ENCODE results near the gene TXNRD1.

DNA sequence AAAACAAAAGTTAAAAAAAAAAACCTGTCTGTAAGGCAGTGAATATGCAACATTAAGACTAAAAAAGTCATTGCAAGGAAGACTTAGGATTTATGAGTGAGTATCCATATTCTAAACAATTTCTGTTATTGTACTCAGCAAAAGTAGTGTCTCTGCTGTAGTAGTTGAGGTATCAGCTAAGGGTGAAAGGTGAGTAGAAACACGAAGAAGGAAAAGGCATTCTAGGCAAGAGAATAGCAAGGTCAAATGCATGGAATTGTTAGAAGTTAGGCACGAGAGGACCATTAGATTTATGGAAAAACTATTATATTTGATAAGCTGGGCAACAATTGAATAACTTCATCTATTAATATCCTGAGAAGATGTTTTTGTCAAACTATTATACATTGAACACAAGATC, 89.8 kb downstream of the TXNRD1 start:
- TF ChIP-seq TAF1 (IDR thresholded peaks at IDR 0.05; ENCODE audit: low read depth, low read length) (no peak), YY1 (IDR thresholded peaks at IDR 0.05; ENCODE audit: low read depth, low read length) (no peak), MAFK (IDR thresholded peaks at IDR 0.05; ENCODE audit: low read depth, low read length) (no peak), SIX5 (IDR thresholded peaks at IDR 0.05; ENCODE audit: low read depth, low read length) (no peak), BACH1 (IDR thresholded peaks at IDR 0.05; ENCODE audit: low read length) (no peak), KDM5A (IDR thresholded peaks at IDR 0.05; ENCODE audit: low read length) (no peak)
- TF ChIP-seq, protein P1, sequence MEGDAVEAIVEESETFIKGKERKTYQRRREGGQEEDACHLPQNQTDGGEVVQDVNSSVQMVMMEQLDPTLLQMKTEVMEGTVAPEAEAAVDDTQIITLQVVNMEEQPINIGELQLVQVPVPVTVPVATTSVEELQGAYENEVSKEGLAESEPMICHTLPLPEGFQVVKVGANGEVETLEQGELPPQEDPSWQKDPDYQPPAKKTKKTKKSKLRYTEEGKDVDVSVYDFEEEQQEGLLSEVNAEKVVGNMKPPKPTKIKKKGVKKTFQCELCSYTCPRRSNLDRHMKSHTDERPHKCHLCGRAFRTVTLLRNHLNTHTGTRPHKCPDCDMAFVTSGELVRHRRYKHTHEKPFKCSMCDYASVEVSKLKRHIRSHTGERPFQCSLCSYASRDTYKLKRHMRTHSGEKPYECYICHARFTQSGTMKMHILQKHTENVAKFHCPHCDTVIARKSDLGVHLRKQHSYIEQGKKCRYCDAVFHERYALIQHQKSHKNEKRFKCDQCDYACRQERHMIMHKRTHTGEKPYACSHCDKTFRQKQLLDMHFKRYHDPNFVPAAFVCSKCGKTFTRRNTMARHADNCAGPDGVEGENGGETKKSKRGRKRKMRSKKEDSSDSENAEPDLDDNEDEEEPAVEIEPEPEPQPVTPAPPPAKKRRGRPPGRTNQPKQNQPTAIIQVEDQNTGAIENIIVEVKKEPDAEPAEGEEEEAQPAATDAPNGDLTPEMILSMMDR (IDR thresholded peaks at IDR 0.05; ENCODE audit: control extremely low read depth in 1 of 3, insufficient read depth in 1 of 3, low read depth in 1 of 3, low read length in 3 of 3) = no peak

Measured in H1 (cell line).